GM12864 (cell line): ENCODE results near the gene NKAP.
"Not testable (repeated sequence)": the region's sequence is repeated elsewhere in the genome, so short reads cannot be mapped to it uniquely, and the experiment has no call there.

Source experiments
- DNase-seq: peaks from one replicate; pipeline ENCODE4 v3.0.0-alpha.2; 2011; ENCODE audit warnings: low read depth
- H3K4me3 ChIP-seq: 2 replicates; pipeline ENCODE4 v1.5.1; 2011; ENCODE audit warnings: mild to moderate bottlenecking, low read depth, low read length, control low read depth
- TF ChIP-seq, protein P1 (sequence below): IDR thresholded peaks from 2 replicates; pipeline ENCODE4 v1.5.1; 2011; ENCODE audit warnings: low read depth, mild to moderate bottlenecking, moderate library complexity, low read length, control low read depth, inconsistent platforms; ENCODE audit errors: missing control alignments

Gene NKAP

GRCh38 chrX:119954374-119954773 is 10.8 kb upstream of the NKAP start:
- DNase-seq, result no peak
- H3K4me3 ChIP-seq, result no peak overlapping the region
- TF ChIP-seq, protein P1, sequence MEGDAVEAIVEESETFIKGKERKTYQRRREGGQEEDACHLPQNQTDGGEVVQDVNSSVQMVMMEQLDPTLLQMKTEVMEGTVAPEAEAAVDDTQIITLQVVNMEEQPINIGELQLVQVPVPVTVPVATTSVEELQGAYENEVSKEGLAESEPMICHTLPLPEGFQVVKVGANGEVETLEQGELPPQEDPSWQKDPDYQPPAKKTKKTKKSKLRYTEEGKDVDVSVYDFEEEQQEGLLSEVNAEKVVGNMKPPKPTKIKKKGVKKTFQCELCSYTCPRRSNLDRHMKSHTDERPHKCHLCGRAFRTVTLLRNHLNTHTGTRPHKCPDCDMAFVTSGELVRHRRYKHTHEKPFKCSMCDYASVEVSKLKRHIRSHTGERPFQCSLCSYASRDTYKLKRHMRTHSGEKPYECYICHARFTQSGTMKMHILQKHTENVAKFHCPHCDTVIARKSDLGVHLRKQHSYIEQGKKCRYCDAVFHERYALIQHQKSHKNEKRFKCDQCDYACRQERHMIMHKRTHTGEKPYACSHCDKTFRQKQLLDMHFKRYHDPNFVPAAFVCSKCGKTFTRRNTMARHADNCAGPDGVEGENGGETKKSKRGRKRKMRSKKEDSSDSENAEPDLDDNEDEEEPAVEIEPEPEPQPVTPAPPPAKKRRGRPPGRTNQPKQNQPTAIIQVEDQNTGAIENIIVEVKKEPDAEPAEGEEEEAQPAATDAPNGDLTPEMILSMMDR, result no peak

- no peak overlapping the region for H3K4me3 ChIP-seq
- TF ChIP-seq, protein P1, result peak; percentile 19
- no peak for DNase-seq
These were observed 4.8 kb upstream of the NKAP start for GRCh38 chrX:119948381-119948780.

DNA sequence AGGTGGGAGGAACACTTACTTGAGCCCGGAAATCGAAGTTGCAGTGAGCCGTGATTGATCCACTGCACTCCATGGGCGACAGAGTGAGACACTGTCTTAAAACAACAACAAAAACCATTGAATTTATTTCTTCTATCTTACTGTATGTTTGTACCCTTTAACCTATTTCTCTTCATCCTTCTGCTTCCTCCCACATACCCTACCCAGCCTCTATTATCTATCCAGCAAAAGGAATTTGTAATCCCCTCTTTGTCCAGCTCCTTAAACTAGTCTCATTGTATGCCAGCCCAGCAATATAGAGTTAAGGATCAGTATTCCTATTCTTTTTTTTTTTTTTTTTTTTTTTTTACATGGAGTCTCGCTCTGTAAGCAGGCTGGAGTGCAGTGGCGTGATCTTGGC is 1.9 kb upstream of the NKAP start:
- DNase-seq, result no peak

DNA sequence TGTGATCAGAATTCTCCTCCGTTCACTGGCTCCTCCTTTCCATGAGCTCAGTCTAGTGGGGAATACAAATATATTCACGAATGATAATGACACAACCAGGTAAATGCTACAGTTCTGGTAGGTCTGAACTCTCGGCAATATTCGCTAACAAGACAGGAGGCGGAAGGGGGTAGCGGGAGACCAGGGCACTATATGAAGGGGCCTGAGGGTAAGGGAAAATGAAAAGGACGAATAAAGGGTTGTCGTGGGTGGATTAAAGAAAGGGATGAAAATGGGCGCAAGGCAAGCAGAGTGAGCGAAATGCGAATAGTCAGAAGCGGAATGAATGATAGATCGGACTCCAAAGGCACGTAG is 743 bp downstream of the NKAP start:
- TF ChIP-seq, protein P1, result no peak
- DNase-seq, result no peak
- peak overlapping the region; percentile 90 for H3K4me3 ChIP-seq

More for the DNA sequence above, 1.9 kb upstream of the NKAP start:
- no peak overlapping the region for H3K4me3 ChIP-seq
- TF ChIP-seq, protein P1, result no peak

GRCh38 chrX:119942173-119942819 is 1.3 kb downstream of the NKAP start:
- peak overlapping the region; percentile 90 for H3K4me3 ChIP-seq
- TF ChIP-seq, protein P1, result no peak
- no peak for DNase-seq

DNA sequence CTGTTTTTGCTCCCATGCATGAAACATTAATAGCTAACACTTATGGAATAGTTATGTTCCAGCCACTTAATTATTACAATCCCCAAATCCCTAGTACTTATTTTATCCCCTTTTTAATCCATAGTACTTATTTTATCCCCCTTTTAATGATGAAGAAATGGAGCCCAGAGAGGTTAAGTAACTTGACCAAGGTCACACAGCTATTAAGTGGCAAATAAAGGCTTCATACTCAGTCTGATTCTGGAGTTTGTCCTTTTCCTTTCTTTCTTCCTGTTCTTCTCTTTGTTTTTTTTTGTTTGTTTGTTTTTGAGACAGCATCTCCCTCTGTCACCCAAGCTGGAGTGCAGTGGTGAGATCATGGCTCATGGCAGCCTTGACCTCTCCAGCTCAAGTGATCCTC is 2.2 kb downstream of the NKAP start:
- no peak overlapping the region for H3K4me3 ChIP-seq
- no peak for DNase-seq
- TF ChIP-seq, protein P1, result no peak

DNA sequence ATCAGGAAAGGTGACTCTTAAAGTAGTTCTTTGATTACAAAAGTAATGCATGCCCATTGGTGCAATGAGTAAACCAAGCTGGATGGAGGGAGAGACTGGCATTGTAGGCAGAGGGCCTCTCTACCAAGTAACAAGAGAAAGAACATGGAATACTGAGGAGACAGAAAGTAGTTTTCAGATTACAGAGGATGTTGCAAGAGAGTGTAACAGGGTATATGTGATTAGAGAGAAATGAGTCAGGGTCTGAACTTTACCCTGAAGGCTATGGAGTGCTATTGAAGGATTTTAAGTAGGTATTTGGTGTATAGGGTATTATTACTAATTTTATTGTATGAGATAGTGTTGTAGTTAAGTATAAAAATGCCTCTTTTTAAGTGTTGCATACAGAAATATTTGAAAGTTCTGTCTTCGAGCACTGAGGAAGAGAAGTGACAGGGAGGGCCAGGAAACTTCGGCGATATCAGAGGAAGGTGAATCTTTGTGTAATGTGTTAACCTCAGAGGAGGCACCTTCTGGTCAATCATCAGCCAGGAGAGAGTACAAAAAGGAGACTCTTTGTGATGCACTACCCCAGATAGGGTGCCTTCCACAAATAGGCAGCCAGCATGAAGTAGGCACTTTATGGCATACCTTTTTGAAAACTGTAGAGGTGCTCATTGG is 8.2 kb downstream of the NKAP start:
- no peak for DNase-seq
- H3K4me3 ChIP-seq, result no peak overlapping the region
- TF ChIP-seq, protein P1, result no peak

DNA sequence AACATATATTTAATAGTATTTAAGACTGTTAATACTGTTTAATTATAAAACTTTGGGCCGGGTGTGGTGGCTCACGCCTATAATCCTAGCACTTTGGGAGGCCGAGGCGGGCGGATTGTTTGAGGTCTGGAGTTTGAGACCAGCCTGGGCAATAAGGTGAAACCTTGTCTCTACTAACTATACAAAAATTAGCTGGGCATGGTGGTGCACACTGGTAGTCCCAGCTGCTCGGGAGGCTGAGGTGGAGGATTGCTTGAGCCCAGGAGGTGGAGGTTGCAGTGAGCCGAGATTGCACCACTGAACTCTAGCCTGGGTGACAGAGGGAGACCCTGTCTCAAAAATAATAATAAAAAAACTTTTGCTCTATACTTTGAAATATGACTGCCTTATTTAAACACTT is 21.2 kb downstream of the NKAP start:
- not testable (repeated sequence) for H3K4me3 ChIP-seq, DNase-seq
